Sigmoid colon (tissue), 7 donors: Measurements from ENCODE around the gene ABCD3. TPM values are rescaled to one million over a fixed set of nuclear protein-coding genes. Genes with fewer than 3 reads are reported as not detected.
"Not testable (repeated sequence)": the region's sequence is repeated elsewhere in the genome, so short reads cannot be mapped to it uniquely, and the experiment has no call there.

Experiments
- DNase-seq: peaks from one replicate; pipeline ENCODE4 v3.0.0-alpha.2; 2019
- H3K27ac ChIP-seq, 4 donors: fragments of 200-600 bp; sonication (generic); one replicate each; pipeline ENCODE4 v1.5.1; 2016 to 2019; ENCODE audit warnings: mild to moderate bottlenecking in 1 of 4
- H3K27me3 ChIP-seq, 3 donors: fragments of 200-600 bp; sonication (generic); one replicate each; pipeline ENCODE4 v1.5.1; 2019; ENCODE audit warnings: mild to moderate bottlenecking in 1 of 3
- H3K36me3 ChIP-seq, 4 donors: fragments of 200-600 bp; sonication (generic); one replicate each; pipeline ENCODE4 v1.5.1; 2016 to 2019
- H3K4me1 ChIP-seq, 4 donors: fragments of 200-600 bp; sonication (generic); one replicate each; pipeline ENCODE4 v1.5.1; 2017 to 2019
- H3K4me3 ChIP-seq, 4 donors: fragments of 200-600 bp; sonication (generic); one replicate each; pipeline ENCODE4 v1.5.1; 2017 to 2019; ENCODE audit warnings: mild to moderate bottlenecking in 2 of 4, moderate library complexity in 1 of 4
- H3K9me3 ChIP-seq, 4 donors: fragments of 200-600 bp in 3 of 4; sonication (generic) in 3 of 4; one replicate each; pipeline versions ENCODE4 v1.5.1 to v1.6.1; 2013 to 2019
- EP300 ChIP-seq, 4 donors: sonication (generic); formaldehyde crosslinking; IDR thresholded peaks; one replicate each; pipeline ENCODE4 v1.6.1; 2017; ENCODE audit warnings: antibody characterized with exemption in 4 of 4
- POLR2A ChIP-seq, 2 donors: fragments of 450-650 bp; IDR thresholded peaks; one replicate each; pipeline ENCODE4 v1.6.1; 2016; ENCODE audit warnings: antibody characterized with exemption in 2 of 2, mild to moderate bottlenecking in 2 of 2, moderate library complexity in 2 of 2
- POLR2AphosphoS5 ChIP-seq, 4 donors: sonication (generic); formaldehyde crosslinking; IDR thresholded peaks; one replicate each; pipeline ENCODE4 v1.6.1; 2017; ENCODE audit warnings: antibody characterized with exemption in 4 of 4
- WGBS, 2 donors: extraction: QIAGEN DNeasy Blood & Tissue Kit; methylation state at CpG; one replicate each; pipeline ENCODE4 v1.1.7; 2013; 5-methylcytosine and 5-hydroxymethylcytosine counted together
- intact Hi-C: fragments of 100-400 bp; cut with DNase I; formaldehyde crosslinking; loops from one replicate; pipeline ENCODE4 v1.15.1; 2023
- polyA plus RNA-seq, 3 donors: library from polyadenylated mRNA; stranded (reverse); fragments of 200-250 nt; gene quantifications; one replicate each; pipeline ENCODE4 v1.2.3, GENCODE V29; 2013
- total RNA-seq, 4 donors: library from RNA; depleted of rRNA; stranded (reverse); fragments of >200 nt; gene quantifications; one replicate each; pipeline ENCODE4 v1.1.0, GENCODE V29; 2016
- TF ChIP-seq, protein P1 (sequence below), 4 experiments: fragments of 450-650 bp in 3 of 4; fragments of 200-600 bp in 1 of 4; IDR thresholded peaks; one replicate each; pipeline ENCODE4 v1.5.1; 2016 to 2019; ENCODE audit warnings: antibody characterized with exemption in 4 of 4, mild to moderate bottlenecking in 3 of 4, moderate library complexity in 2 of 4
- donor health status: healthy with polysubstance abuse.
- donor health status: Bipolar disorder and iron deficiency.
- donor health status: healthy.

Gene ABCD3
- total and polyA plus RNA-seq, 7 donors, result 21.0 to 55.6 (median 33.5) TPM

DNA sequence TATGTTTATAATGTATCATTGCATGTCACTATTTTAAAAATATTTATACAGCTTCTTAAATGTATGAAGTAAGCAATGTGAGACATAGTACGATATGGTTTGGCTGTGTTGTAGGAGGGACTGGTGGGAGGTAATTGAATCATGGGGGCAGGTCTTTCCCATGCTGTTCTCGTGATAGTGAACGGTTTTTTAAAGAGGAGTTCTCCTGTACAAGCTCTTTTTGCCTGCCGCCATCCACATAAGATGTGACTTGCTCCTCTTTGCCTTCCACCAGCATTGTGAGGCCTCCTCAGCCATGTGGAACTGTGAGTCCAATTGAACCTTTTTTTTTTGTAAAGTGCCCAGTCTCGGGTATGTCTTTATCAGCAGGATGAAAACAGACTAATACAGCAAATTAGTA lies 10.3 kb downstream of the ABCD3 start:
- Histone ChIP-seq H3K4me1 (peaks cover 0 to 34% (median 23%) of the 10 kb centered on the region in 4 donors), H3K27me3 (no peaks in the 10 kb centered on the region), H3K4me3 (no peak overlapping the region), H3K27ac (no peak overlapping the region), H3K36me3 (no peaks in the 10 kb centered on the region), H3K9me3 (no peaks in the 10 kb centered on the region)
- WGBS, 2 donors, result 88 to 92% methylated on average over 5 of the region's 5 CpGs
- TF ChIP-seq POLR2AphosphoS5 (IDR thresholded peaks at IDR 0.05) (no peak), EP300 (IDR thresholded peaks at IDR 0.05) (no peak), POLR2A (IDR thresholded peaks at IDR 0.05) (no peak)
- TF ChIP-seq, protein P1, sequence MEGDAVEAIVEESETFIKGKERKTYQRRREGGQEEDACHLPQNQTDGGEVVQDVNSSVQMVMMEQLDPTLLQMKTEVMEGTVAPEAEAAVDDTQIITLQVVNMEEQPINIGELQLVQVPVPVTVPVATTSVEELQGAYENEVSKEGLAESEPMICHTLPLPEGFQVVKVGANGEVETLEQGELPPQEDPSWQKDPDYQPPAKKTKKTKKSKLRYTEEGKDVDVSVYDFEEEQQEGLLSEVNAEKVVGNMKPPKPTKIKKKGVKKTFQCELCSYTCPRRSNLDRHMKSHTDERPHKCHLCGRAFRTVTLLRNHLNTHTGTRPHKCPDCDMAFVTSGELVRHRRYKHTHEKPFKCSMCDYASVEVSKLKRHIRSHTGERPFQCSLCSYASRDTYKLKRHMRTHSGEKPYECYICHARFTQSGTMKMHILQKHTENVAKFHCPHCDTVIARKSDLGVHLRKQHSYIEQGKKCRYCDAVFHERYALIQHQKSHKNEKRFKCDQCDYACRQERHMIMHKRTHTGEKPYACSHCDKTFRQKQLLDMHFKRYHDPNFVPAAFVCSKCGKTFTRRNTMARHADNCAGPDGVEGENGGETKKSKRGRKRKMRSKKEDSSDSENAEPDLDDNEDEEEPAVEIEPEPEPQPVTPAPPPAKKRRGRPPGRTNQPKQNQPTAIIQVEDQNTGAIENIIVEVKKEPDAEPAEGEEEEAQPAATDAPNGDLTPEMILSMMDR (IDR thresholded peaks at IDR 0.05), result no peak
- intact Hi-C loops, result no loop called here
- DNase-seq, result no peak

DNA sequence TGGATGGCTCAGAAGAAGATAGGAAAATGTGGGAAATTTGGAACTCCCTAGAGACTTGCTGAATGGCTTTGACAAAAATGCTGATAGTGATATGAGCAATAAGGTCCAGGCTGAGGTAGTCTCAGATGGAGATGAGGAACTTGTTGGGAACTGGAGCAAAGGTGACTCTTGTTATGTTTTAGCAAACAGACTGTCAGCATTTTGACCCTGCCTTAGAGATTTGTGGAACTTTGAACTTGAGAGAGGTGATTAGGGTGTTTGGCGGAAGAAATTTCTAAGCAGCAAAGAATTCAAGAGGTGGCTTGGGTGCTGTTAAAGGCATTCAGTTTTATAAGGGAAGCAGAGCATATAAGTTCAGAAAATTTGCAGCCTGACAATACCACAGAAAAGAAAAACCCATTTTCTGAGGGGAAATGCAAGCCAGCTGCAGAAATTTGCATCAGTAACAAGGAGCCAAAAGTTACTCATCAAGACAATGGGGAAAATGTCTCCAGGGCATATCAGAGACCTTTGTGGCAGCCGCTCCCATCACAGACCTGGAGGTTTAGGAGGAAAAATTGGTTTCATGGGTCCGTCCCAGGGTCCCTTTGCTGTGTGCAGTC lies 10.8 kb downstream of the ABCD3 start:
- H3K36me3 ChIP-seq, H3K9me3 ChIP-seq, intact Hi-C loops, DNase-seq, H3K27ac ChIP-seq, H3K27me3 ChIP-seq, H3K4me3 ChIP-seq: not testable (repeated sequence)
- WGBS, 2 donors, result 73 to 91% methylated on average over 3 of the region's 3 CpGs
- peaks cover 0 to 28% (median 20%) of the 10 kb centered on the region in 4 donors for H3K4me1 ChIP-seq

DNA sequence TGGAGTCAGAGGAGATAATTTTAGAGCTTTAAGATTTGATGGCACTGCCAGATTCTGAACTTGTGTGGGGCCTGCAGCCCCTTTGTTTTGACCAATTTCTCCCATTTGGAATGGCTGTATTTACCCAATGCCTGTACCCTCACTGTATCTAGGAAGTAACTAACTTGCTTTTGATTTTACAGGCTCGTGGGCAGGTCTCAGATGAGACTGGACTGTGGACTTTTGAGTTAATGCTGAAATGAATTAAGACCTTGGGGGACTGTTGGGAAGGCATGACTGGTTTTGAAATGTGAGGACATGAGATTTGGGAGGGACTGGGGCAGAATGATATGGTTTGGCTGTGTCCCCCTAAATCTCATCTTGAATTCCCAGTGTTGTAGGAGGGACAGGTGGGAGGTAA lies 11.9 kb downstream of the ABCD3 start:
- 17 to 83% methylated on average over 1 of the region's 1 CpG for WGBS, 2 donors

DNA sequence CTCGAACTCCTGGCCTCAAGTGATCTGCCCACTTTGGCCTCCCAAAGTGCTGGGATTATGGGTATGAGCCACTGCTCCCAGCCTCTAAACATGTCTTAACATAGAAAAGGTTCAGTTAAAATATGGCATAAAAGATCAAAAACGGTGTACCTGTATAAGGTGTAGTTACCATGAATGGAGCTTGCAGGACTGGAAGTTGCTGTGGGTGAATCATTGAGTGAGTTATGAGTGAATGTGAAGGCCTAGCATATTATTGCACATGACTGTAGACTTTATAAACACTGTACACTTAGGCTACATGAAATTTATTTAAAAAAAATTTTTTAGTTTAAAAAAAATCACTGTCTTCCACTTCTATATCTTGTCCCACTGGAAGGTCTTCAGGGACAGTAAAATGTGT lies 15.7 kb downstream of the ABCD3 start:
- WGBS, 2 donors, result 95 to 96% methylated on average over 2 of the region's 2 CpGs

More for the DNA sequence above, 11.9 kb downstream of the ABCD3 start:
- H3K9me3 ChIP-seq, H3K27ac ChIP-seq, DNase-seq, H3K4me3 ChIP-seq, H3K36me3 ChIP-seq, H3K27me3 ChIP-seq, intact Hi-C loops: not testable (repeated sequence)
- H3K4me1 ChIP-seq, result peaks cover 0 to 26% (median 15%) of the 10 kb centered on the region in 4 donors

DNA sequence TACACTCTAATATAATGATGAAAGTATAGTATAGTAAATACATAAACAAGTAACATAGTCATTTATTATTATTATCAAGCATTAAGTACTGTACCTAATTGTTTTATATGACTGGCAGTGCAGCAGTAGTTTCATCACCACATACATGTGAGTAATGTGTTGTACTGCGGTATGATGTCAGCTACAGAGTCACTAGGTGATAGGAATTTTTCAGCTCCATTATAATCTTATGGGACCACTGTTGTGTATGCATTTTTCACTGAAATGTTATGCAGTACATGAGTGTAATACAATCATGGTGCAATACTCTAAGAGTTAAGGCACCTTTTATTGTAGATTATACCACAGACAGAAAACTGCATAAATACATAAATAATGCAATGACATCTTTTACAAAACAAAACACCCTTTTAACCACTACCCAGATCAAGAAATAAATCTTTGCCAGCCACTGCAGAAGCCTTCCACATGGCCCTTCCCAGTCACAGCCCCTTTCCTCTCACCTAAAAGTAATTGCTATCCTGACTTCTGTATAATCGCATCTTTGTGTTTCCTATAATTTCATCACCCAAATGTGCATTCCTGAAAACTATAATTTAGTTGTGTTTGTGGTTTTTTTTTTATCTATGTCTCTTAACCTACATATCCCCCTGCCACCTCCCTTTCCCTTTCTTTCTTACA lies 16.3 kb downstream of the ABCD3 start:
- 95 to 97% methylated on average over 2 of the region's 2 CpGs for WGBS, 2 donors
- H3K4me1 ChIP-seq, result peaks cover 0 to 19% (median 7%) of the 10 kb centered on the region in 4 donors
- DNase-seq, result no peak
- no peaks in the 10 kb centered on the region for H3K27me3 ChIP-seq
- peaks cover 0 to 5% (median 0%) of the 10 kb centered on the region in 4 donors for H3K9me3 ChIP-seq
- intact Hi-C loops, result no loop called here
- no peaks in the 10 kb centered on the region for H3K36me3 ChIP-seq
- H3K4me3 ChIP-seq, result no peak overlapping the region
- H3K27ac ChIP-seq, result no peak overlapping the region
- TF ChIP-seq, protein P1 (IDR thresholded peaks at IDR 0.05), result no peak
- TF ChIP-seq POLR2A (IDR thresholded peaks at IDR 0.05) (no peak), POLR2AphosphoS5 (IDR thresholded peaks at IDR 0.05) (no peak), EP300 (IDR thresholded peaks at IDR 0.05) (no peak)

More for the DNA sequence above, 15.7 kb downstream of the ABCD3 start:
- H3K27ac ChIP-seq, result no peak overlapping the region
- H3K4me1 ChIP-seq, result peaks cover 0 to 13% (median 5%) of the 10 kb centered on the region in 4 donors
- TF ChIP-seq POLR2A (IDR thresholded peaks at IDR 0.05), result no peak
- TF ChIP-seq, protein P1 (IDR thresholded peaks at IDR 0.05), result no peak
- no peak for TF ChIP-seq POLR2AphosphoS5 (IDR thresholded peaks at IDR 0.05)
- TF ChIP-seq EP300 (IDR thresholded peaks at IDR 0.05), result no peak
- no peaks in the 10 kb centered on the region for H3K27me3 ChIP-seq
- intact Hi-C loops, result no loop called here
- H3K4me3 ChIP-seq, result no peak overlapping the region
- no peaks in the 10 kb centered on the region for H3K36me3 ChIP-seq
- H3K9me3 ChIP-seq, result peaks cover 0 to 5% (median 0%) of the 10 kb centered on the region in 4 donors
- no peak for DNase-seq
